ENCODE measurements around the gene NSG1. TPM values are rescaled to one million over a fixed set of nuclear protein-coding genes. Genes with fewer than 3 reads are reported as not detected.

Gene NSG1
- total RNA-seq, 1 donor from 2014 or later = 52.4 TPM

- Mint-ChIP-seq H3K36me3 (ENCODE audit: insufficient read depth) (no peaks in the 10 kb centered on the region), H3K27ac (no peak overlapping the region), H3K4me3 (ENCODE audit: low read depth) (no peak overlapping the region), H3K27me3 (peaks cover 7% of the 10 kb centered on the region), H3K9me3 (ENCODE audit: low read depth) (no peaks in the 10 kb centered on the region), H3K4me1 (ENCODE audit: low read depth) (peaks cover 4% of the 10 kb centered on the region)
- no peak for DNase-seq (ENCODE audit: low spot score, unreplicated experiment)
- TF ChIP-seq CTCF (IDR thresholded peaks at IDR 0.05; ENCODE audit: unreplicated experiment) = no peak
These were observed 31.6 kb upstream of the NSG1 start for GRCh38 chr4:4355302-4355701.

GRCh38 chr4:4356106-4357041 is 30.5 kb upstream of the NSG1 start:
- no peaks in the 10 kb centered on the region for H3K36me3 Mint-ChIP-seq (ENCODE audit: insufficient read depth)
- H3K4me1 Mint-ChIP-seq (ENCODE audit: low read depth) = peaks cover 4% of the 10 kb centered on the region
- peaks cover 8% of the 10 kb centered on the region for H3K27me3 Mint-ChIP-seq
- peak overlapping the region; percentile 72 for H3K27ac Mint-ChIP-seq
- H3K9me3 Mint-ChIP-seq (ENCODE audit: low read depth) = no peaks in the 10 kb centered on the region
- no peak overlapping the region for H3K4me3 Mint-ChIP-seq (ENCODE audit: low read depth)
- no peak for DNase-seq (ENCODE audit: low spot score, unreplicated experiment)
- no peak for TF ChIP-seq CTCF (IDR thresholded peaks at IDR 0.05; ENCODE audit: unreplicated experiment)

GRCh38 chr4:4358093-4358854 is 28.6 kb upstream of the NSG1 start:
- H3K27me3 Mint-ChIP-seq = peaks cover 13% of the 10 kb centered on the region
- H3K4me3 Mint-ChIP-seq (ENCODE audit: low read depth) = no peak overlapping the region
- H3K9me3 Mint-ChIP-seq (ENCODE audit: low read depth) = peaks cover 3% of the 10 kb centered on the region
- peaks cover 6% of the 10 kb centered on the region for H3K4me1 Mint-ChIP-seq (ENCODE audit: low read depth)
- TF ChIP-seq CTCF (IDR thresholded peaks at IDR 0.05; ENCODE audit: unreplicated experiment) = no peak
- H3K36me3 Mint-ChIP-seq (ENCODE audit: insufficient read depth) = no peaks in the 10 kb centered on the region
- H3K27ac Mint-ChIP-seq = no peak overlapping the region
- DNase-seq (ENCODE audit: low spot score, unreplicated experiment) = no peak

GRCh38 chr4:4361883-4362282 is 25.0 kb upstream of the NSG1 start:
- Mint-ChIP-seq H3K27ac (no peak overlapping the region), H3K4me3 (ENCODE audit: low read depth) (no peak overlapping the region), H3K9me3 (ENCODE audit: low read depth) (peaks cover 19% of the 10 kb centered on the region), H3K36me3 (ENCODE audit: insufficient read depth) (no peaks in the 10 kb centered on the region), H3K27me3 (peaks cover 13% of the 10 kb centered on the region), H3K4me1 (ENCODE audit: low read depth) (peaks cover 5% of the 10 kb centered on the region)
- TF ChIP-seq CTCF (IDR thresholded peaks at IDR 0.05; ENCODE audit: unreplicated experiment) = no peak
- DNase-seq (ENCODE audit: low spot score, unreplicated experiment) = no peak

GRCh38 chr4:4362991-4363697 is 23.8 kb upstream of the NSG1 start:
- peaks cover 10% of the 10 kb centered on the region for H3K27me3 Mint-ChIP-seq
- peaks cover 21% of the 10 kb centered on the region for H3K9me3 Mint-ChIP-seq (ENCODE audit: low read depth)
- no peaks in the 10 kb centered on the region for H3K36me3 Mint-ChIP-seq (ENCODE audit: insufficient read depth)
- H3K4me3 Mint-ChIP-seq (ENCODE audit: low read depth) = no peak overlapping the region
- TF ChIP-seq CTCF (IDR thresholded peaks at IDR 0.05; ENCODE audit: unreplicated experiment) = no peak
- no peak for DNase-seq (ENCODE audit: low spot score, unreplicated experiment)
- peaks cover 11% of the 10 kb centered on the region for H3K4me1 Mint-ChIP-seq (ENCODE audit: low read depth)
- H3K27ac Mint-ChIP-seq = no peak overlapping the region
